Effector memory CD4-positive, alpha-beta T cell (primary cell): ENCODE data around the gene FGGY.
"Not testable (repeated sequence)": the region's sequence is repeated elsewhere in the genome, so short reads cannot be mapped to it uniquely, and the experiment has no call there.

Experiments
- DNase-seq, 3 donors: peaks; one replicate each; pipeline ENCODE4 v3.0.0-alpha.2; 2020
- H3K27ac ChIP-seq: 2 replicates; pipeline ENCODE4 v1.7.0; 2013; ENCODE audit warnings: mild to moderate bottlenecking, low read length, moderate library complexity; ENCODE audit not compliant: insufficient read depth, poor library complexity, severe bottlenecking
- H3K27me3 ChIP-seq: replicated peaks from 2 replicates; pipeline ENCODE4 v1.7.0; 2013; ENCODE audit warnings: mild to moderate bottlenecking, low read length; ENCODE audit not compliant: insufficient read depth, control insufficient read depth, poor library complexity, severe bottlenecking
- H3K36me3 ChIP-seq: 2 replicates; pipeline ENCODE4 v1.7.0; 2013; ENCODE audit warnings: mild to moderate bottlenecking, low read length, moderate library complexity; ENCODE audit not compliant: control insufficient read depth, insufficient read depth
- H3K4me1 ChIP-seq: 2 replicates; pipeline ENCODE4 v1.7.0; 2013; ENCODE audit warnings: low read length, mild to moderate bottlenecking; ENCODE audit not compliant: control insufficient read depth, insufficient read depth, poor library complexity, severe bottlenecking
- H3K4me3 ChIP-seq: 2 replicates; pipeline ENCODE4 v1.7.0; 2013; ENCODE audit warnings: low read length, low read depth, mild to moderate bottlenecking; ENCODE audit not compliant: insufficient read depth, poor library complexity, severe bottlenecking
- H3K9me3 ChIP-seq: 2 replicates; pipeline ENCODE4 v1.7.0; 2013; ENCODE audit warnings: mild to moderate bottlenecking, low read length, moderate library complexity; ENCODE audit not compliant: control insufficient read depth

The FGGY gene

GRCh38 chr1:59484096-59484495 lies 187.2 kb downstream of the FGGY start:
- Histone ChIP-seq H3K36me3 (no peaks in the 10 kb centered on the region), H3K27me3 (no peaks in the 10 kb centered on the region), H3K4me3 (no peak overlapping the region), H3K27ac (no peak overlapping the region), H3K4me1 (no peaks in the 10 kb centered on the region), H3K9me3 (no peaks in the 10 kb centered on the region)
- no peak for DNase-seq

- Histone ChIP-seq H3K27me3 (no peaks in the 10 kb centered on the region), H3K27ac (no peak overlapping the region), H3K4me1 (no peaks in the 10 kb centered on the region), H3K36me3 (no peaks in the 10 kb centered on the region), H3K9me3 (no peaks in the 10 kb centered on the region), H3K4me3 (no peak overlapping the region)
- no peak for DNase-seq
Measured at GRCh38 chr1:59485171-59485570, 188.3 kb downstream of the FGGY start.

DNA sequence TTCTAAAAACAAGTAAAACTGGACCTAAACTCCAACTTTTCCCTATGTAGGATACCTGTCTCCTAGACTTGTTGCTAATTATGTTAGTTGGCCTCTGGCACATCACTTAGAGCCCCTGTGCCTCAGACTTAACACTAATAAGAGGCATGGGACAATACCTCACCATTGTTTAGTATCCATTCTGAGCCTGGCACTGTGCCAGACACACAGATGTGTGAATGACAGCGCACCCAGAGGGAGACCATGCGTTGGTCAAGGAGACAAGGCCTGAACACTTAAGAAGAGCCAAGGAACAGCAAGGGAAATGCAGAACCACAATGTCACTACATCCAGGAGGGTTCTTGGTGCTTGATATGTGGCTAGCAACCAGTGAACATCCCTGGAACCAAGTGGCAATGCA lies 189.1 kb downstream of the FGGY start:
- Histone ChIP-seq H3K27ac (no peak overlapping the region), H3K4me1 (no peaks in the 10 kb centered on the region), H3K4me3 (no peak overlapping the region), H3K9me3 (no peaks in the 10 kb centered on the region), H3K27me3 (no peaks in the 10 kb centered on the region), H3K36me3 (no peaks in the 10 kb centered on the region)
- DNase-seq, result no peak

- no peak for DNase-seq
- Histone ChIP-seq H3K4me1 (no peaks in the 10 kb centered on the region), H3K4me3 (no peak overlapping the region), H3K27me3 (no peaks in the 10 kb centered on the region), H3K36me3 (no peaks in the 10 kb centered on the region), H3K27ac (no peak overlapping the region), H3K9me3 (no peaks in the 10 kb centered on the region)
Measured at GRCh38 chr1:59486615-59487014, 189.7 kb downstream of the FGGY start.

- DNase-seq, result no peak
- H3K27ac ChIP-seq, result no peak overlapping the region
- no peaks in the 10 kb centered on the region for H3K27me3 ChIP-seq
- H3K4me3 ChIP-seq, result no peak overlapping the region
- H3K9me3 ChIP-seq, result no peaks in the 10 kb centered on the region
- no peaks in the 10 kb centered on the region for H3K36me3 ChIP-seq
- H3K4me1 ChIP-seq, result no peaks in the 10 kb centered on the region
Measured at GRCh38 chr1:59487335-59488031, 190.6 kb downstream of the FGGY start.

GRCh38 chr1:59492500-59492899 lies 195.6 kb downstream of the FGGY start:
- Histone ChIP-seq H3K27ac (no peak overlapping the region), H3K4me1 (no peaks in the 10 kb centered on the region), H3K4me3 (no peak overlapping the region), H3K27me3 (no peaks in the 10 kb centered on the region), H3K36me3 (no peaks in the 10 kb centered on the region), H3K9me3 (no peaks in the 10 kb centered on the region)
- DNase-seq, result no peak

DNA sequence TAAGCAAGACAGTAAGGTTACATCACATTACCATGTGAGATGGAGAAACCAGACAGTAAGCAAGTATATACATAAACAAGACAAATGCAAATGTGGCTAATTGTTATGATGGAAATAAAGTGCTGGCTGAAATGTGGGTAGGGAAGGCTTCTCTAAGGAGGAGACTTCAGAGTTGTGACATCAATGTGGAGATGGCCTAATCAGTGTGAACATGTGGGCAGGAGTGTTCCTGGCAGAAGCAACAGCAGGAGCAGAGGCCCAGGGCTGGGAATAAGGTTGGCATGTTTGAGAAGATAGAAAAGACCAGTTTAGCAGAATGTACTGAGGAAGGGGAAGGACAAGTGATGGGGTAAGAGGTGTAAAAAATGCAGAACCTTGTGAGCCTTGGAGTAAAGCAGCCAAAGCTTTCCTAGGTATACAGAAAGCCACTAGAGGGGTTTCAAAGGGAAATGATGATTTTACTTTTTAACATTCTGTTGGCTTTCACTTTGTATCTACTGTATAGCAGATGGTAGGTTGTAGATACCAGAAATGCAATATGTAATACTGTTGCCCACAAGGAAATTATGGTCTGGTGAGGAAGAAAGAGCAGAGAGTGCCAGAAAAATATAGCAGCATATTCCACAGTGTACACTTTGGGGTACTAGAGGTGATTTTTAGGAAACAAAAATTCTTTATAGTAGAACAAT lies 197.4 kb downstream of the FGGY start:
- Histone ChIP-seq H3K36me3 (no peaks in the 10 kb centered on the region), H3K27ac (no peak overlapping the region), H3K27me3 (no peaks in the 10 kb centered on the region), H3K4me3 (no peak overlapping the region), H3K4me1 (no peaks in the 10 kb centered on the region), H3K9me3 (no peaks in the 10 kb centered on the region)
- no peak for DNase-seq

GRCh38 chr1:59496156-59496555 lies 199.3 kb downstream of the FGGY start:
- H3K27ac ChIP-seq, H3K36me3 ChIP-seq, DNase-seq, H3K4me1 ChIP-seq, H3K9me3 ChIP-seq, H3K4me3 ChIP-seq, H3K27me3 ChIP-seq: not testable (repeated sequence)

GRCh38 chr1:59497616-59498015 lies 200.7 kb downstream of the FGGY start:
- Histone ChIP-seq H3K36me3 (no peaks in the 10 kb centered on the region), H3K4me3 (no peak overlapping the region), H3K27ac (no peak overlapping the region), H3K4me1 (no peaks in the 10 kb centered on the region), H3K9me3 (no peaks in the 10 kb centered on the region), H3K27me3 (no peaks in the 10 kb centered on the region)
- DNase-seq, result no peak

GRCh38 chr1:59498640-59499039 lies 201.7 kb downstream of the FGGY start:
- Histone ChIP-seq H3K4me1 (no peaks in the 10 kb centered on the region), H3K9me3 (no peaks in the 10 kb centered on the region), H3K27ac (no peak overlapping the region), H3K4me3 (no peak overlapping the region), H3K36me3 (no peaks in the 10 kb centered on the region), H3K27me3 (no peaks in the 10 kb centered on the region)
- no peak for DNase-seq
